Activated CD4-positive, alpha-beta memory T cell treated with anti-CD3 and anti-CD28 coated beads, Interleukin-2, amount 10 ng/mL, durations not matched to agents 7 days and 5 days (primary cell): ENCODE measurements around the gene WFDC8. TPM values are rescaled to one million over a fixed set of nuclear protein-coding genes. Genes with fewer than 3 reads are reported as not detected.
"Not testable (repeated sequence)": the region's sequence is repeated elsewhere in the genome, so short reads cannot be mapped to it uniquely, and the experiment has no call there.

ENCODE experiments used
- CTCF ChIA-PET: fragments of 350-600 bp; sonication (Branson Sonifier 250); formaldehyde crosslinking; loops from one replicate; lab custom pipeline; 2021; ENCODE audit warnings: antibody characterized with exemption, inconsistent platforms; lab: Charles Lee
- POLR2A ChIA-PET: fragments of 350-600 bp; sonication (Branson Sonifier 250); formaldehyde crosslinking; loops from one replicate; lab custom pipeline; 2021; ENCODE audit warnings: antibody characterized with exemption; lab: Charles Lee
- DNase-seq: peaks from one replicate; pipeline ENCODE4 v3.0.0-alpha.2; 2020
- H3K27ac Mint-ChIP-seq: one replicate; pipeline ENCODE4 v1.8.0; 2021; ENCODE audit warnings: mild to moderate bottlenecking, mixed read lengths
- H3K27me3 Mint-ChIP-seq: one replicate; pipeline ENCODE4 v1.8.0; 2021; ENCODE audit warnings: mixed read lengths
- H3K36me3 Mint-ChIP-seq: one replicate; pipeline ENCODE4 v1.8.0; 2021; ENCODE audit warnings: low read depth, mixed read lengths
- H3K4me1 Mint-ChIP-seq: one replicate; pipeline ENCODE4 v1.8.0; 2021; ENCODE audit warnings: mixed read lengths
- H3K4me3 Mint-ChIP-seq: one replicate; pipeline ENCODE4 v1.8.0; 2021; ENCODE audit warnings: mild to moderate bottlenecking, mixed read lengths
- H3K9me3 Mint-ChIP-seq: one replicate; pipeline ENCODE4 v1.8.0; 2021; ENCODE audit warnings: mixed read lengths
- total RNA-seq, 2 experiments: library from RNA; stranded (reverse); gene quantifications; one replicate each; pipeline ENCODE4 v1.2.3, GENCODE V29; 2021

The WFDC8 gene
- not detected for total RNA-seq

DNA sequence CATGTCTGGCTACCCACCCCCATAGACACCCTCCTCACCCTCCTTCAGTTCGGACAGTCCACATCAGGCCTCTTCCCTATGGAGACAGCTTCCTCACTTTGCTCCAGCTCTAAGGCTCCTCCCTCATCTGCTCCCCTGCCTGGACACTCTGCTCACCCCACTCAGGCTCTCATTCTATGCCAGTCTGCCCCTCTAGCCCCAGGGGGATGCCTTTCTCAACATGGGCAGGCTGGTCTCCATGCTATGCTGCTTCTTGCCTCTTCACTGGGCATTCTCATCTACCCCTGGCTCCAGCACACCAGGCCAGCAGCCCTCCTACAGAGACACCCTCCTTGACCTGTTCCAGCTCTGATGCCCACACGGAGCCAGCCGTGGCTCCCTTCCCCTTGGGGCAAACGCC, at the start of gene WFDC8:
Gene WFDC8, minus strand, starts transcription at position 101 of the 400 bp plus-strand sequence. Its CDS starts 37 bp downstream, at position 64.
- Mint-ChIP-seq H3K27ac (no peak within 1 kb of the TSS), H3K9me3 (no peaks in the 10 kb centered on the region), H3K36me3 (no peaks in the 10 kb centered on the region), H3K4me3 (no peak within 1 kb of the TSS), H3K4me1 (no peaks in the 10 kb centered on the region), H3K27me3 (peaks cover 24% of the 10 kb centered on the region)
- CTCF ChIA-PET: no interaction called here
- POLR2A ChIA-PET: no interaction called here
- DNase-seq: no peak

DNA sequence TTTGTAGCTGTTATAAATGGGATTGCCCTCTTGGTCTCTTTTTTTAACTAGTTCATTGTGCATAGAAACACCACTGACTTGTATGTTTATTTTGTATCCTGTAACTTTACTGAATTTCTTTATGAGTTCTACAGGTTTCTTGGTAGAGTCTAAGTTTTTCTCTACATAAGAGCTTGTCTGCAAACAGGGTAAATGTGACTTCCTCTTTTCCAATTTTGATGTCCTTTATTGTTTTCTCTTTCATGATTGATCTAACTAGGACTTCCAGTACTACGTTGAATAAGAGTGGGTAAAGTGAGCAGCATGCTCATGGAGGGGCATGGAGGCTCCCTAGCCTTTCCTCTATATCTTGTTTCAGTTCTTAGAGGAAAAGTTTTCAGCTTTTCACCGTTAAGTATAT, 47.5 kb upstream of the WFDC8 start:
- CTCF ChIA-PET: no interaction called here
- H3K27me3 Mint-ChIP-seq: peaks cover 30% of the 10 kb centered on the region

DNA sequence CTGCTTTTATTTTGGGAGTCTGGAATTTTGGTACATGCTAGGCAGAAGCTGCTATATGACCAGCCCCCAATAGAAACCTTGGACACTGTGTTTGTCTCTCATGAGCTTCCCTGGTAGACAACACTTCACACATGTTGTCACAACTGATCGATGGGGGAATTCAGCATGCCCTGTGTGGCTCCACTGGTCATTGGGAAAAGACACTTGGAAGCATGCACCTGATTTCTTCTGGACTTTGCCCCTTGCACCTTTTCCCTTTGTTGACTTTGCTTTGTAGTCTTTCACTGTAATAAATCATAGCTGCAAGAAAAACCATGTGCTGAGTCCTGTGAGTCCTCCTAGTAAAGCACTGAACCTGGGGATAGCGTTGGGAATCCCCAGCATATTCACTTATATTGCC, 42.5 kb upstream of the WFDC8 start:
- H3K9me3 Mint-ChIP-seq: no peaks in the 10 kb centered on the region
- ChIA-PET CTCF (no interaction called here), POLR2A (no interaction called here)
- H3K27me3 Mint-ChIP-seq: peaks cover 24% of the 10 kb centered on the region
- no peak overlapping the region for H3K4me3 Mint-ChIP-seq
- no peaks in the 10 kb centered on the region for H3K36me3 Mint-ChIP-seq
- no peak overlapping the region for H3K27ac Mint-ChIP-seq
- no peak for DNase-seq
- no peaks in the 10 kb centered on the region for H3K4me1 Mint-ChIP-seq

More for the DNA sequence above, 47.5 kb upstream of the WFDC8 start:
- Mint-ChIP-seq H3K27ac (no peak overlapping the region), H3K4me1 (no peaks in the 10 kb centered on the region), H3K9me3 (no peaks in the 10 kb centered on the region), H3K4me3 (no peak overlapping the region), H3K36me3 (no peaks in the 10 kb centered on the region)
- POLR2A ChIA-PET: no interaction called here
- no peak for DNase-seq

DNA sequence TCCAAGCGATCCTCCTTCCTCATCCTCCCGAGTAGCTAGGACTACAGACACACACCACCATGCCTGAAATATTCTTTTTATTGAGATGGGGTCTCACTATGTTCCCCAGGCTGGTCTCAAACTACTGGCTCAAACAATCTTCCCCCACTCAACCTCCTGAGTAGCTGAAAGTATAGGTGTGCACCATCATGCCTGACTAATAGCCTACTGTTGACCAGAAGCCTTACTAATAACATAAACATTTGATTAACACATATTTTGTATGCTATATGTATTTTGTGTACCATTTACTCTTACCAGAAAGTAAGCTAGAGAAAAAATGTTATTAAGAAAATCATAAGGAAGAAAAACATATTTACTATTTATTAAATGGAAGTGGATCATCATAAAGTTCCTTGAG, 38.5 kb upstream of the WFDC8 start:
- peaks cover 6% of the 10 kb centered on the region for H3K27me3 Mint-ChIP-seq
- H3K9me3 Mint-ChIP-seq: no peaks in the 10 kb centered on the region
- H3K36me3 Mint-ChIP-seq: no peaks in the 10 kb centered on the region
- DNase-seq: no peak
- ChIA-PET CTCF (interaction anchor here (1.3 to 2.0 kb wide), 2 partner anchors 12 to 154 kb away, joined by 4 to 5 read pairs; partner anchors contain the start of gene WFDC10A), POLR2A (no interaction called here)
- no peaks in the 10 kb centered on the region for H3K4me1 Mint-ChIP-seq
- H3K4me3 Mint-ChIP-seq: no peak overlapping the region
- no peak overlapping the region for H3K27ac Mint-ChIP-seq

DNA sequence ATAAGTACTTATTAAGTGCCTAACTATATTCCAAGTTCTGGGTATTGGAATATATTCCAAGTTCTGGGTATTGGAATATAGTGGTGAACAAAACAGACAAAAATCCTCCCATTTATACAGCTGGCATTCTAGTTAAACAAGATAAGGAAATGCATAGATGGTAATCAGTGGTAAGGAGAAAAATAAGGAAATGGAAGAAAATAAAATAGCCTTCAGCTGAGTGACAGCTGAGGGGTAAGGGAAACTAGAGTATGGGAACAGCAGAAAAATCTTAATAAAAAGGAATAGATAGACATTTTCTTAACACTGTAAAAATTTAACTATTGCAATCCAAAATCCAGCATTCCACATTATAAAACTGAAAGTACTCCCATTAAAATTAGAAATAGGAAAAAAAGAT, 33.2 kb upstream of the WFDC8 start:
- ChIA-PET POLR2A (no interaction called here), CTCF (no interaction called here)
- Mint-ChIP-seq H3K4me3 (no peak overlapping the region), H3K9me3 (peaks cover 2% of the 10 kb centered on the region), H3K36me3 (no peaks in the 10 kb centered on the region), H3K27ac (no peak overlapping the region), H3K4me1 (peaks cover 5% of the 10 kb centered on the region), H3K27me3 (no peaks in the 10 kb centered on the region)
- DNase-seq: no peak

DNA sequence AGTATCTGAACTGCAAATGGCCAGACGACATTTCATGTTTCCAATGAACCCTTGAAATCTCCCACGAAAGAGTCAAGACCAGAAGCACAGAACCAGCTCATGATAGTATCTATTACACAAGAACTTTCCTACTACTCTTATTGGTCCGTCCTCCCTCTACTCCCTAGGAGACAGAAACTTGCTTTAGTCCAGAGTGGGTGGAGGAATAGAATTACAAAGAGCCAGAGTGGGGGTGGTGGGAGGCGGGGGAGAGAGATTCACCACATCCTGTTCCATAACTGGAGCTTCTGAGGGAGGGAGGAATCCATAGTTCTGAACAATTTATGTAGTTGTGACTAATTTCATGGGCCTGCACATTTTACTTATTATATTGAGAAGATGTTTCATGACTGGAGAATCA, 32.0 kb upstream of the WFDC8 start:
- no peaks in the 10 kb centered on the region for H3K36me3 Mint-ChIP-seq
- H3K9me3 Mint-ChIP-seq: peaks cover 6% of the 10 kb centered on the region
- peaks cover 5% of the 10 kb centered on the region for H3K4me1 Mint-ChIP-seq
- H3K27me3 Mint-ChIP-seq: no peaks in the 10 kb centered on the region
- no peak for DNase-seq
- H3K4me3 Mint-ChIP-seq: no peak overlapping the region
- H3K27ac Mint-ChIP-seq: no peak overlapping the region
- POLR2A ChIA-PET: no interaction called here
- CTCF ChIA-PET: no interaction called here

DNA sequence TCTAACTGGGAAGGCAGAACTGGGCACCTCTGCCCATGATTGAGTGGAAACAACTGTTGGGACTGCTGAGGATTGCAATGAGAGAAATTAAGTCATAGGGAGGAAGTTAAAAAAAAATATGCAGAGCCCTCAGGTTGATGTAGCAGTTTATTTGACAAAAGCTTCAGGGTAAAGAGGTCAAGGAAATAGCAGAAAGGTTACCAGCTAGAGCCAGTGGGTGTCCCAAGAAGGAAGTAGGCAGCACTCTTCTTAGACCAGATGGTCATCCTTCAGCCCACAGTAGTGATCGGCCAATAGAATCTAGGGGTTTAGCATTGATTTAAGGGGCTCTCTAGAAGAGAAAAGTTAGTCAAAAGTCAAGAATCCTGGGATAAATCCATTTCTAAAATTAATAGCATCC, 28.7 kb upstream of the WFDC8 start:
- ChIA-PET POLR2A (no interaction called here), CTCF (interaction anchor here (0.8 kb wide), 1 partner anchor 22 kb away, joined by 3 read pairs; the partner anchor contains the start of gene WFDC10A)
- no peaks in the 10 kb centered on the region for H3K36me3 Mint-ChIP-seq
- H3K4me3 Mint-ChIP-seq: no peak overlapping the region
- DNase-seq: no peak
- H3K4me1 Mint-ChIP-seq: peaks cover 5% of the 10 kb centered on the region
- peaks cover 10% of the 10 kb centered on the region for H3K9me3 Mint-ChIP-seq
- peaks cover 12% of the 10 kb centered on the region for H3K27me3 Mint-ChIP-seq
- no peak overlapping the region for H3K27ac Mint-ChIP-seq

DNA sequence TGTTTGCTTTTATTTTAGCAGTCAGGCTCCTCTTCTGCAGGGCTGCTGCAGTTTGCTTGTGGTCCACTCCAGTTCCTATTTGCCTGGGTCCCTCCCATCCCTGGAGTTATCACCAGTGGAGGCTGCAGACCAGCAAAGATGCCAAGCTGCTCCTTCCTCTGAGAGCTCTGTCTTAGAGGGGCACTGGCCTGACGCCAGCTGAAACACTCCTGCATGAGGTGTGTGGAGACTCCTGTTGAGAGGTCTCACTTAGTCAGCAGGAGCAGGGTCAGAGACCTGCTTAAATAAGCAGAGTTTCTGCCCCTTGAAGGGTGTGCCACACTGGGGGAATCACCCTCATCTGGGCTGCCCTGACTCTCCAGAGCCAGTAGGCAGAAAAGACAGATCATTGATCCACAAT, 16.2 kb upstream of the WFDC8 start:
- Mint-ChIP-seq H3K4me3 (no peak overlapping the region), H3K27me3 (peaks cover 40% of the 10 kb centered on the region), H3K27ac (no peak overlapping the region), H3K4me1 (no peaks in the 10 kb centered on the region), H3K9me3 (no peaks in the 10 kb centered on the region), H3K36me3 (no peaks in the 10 kb centered on the region)
- POLR2A ChIA-PET: no interaction called here
- no peak for DNase-seq
- CTCF ChIA-PET: interaction anchor here (0.9 to 2.3 kb wide), 2 partner anchors 14 to 176 kb away, joined by 3 to 9 read pairs; no protein-coding TSS in a partner anchor

DNA sequence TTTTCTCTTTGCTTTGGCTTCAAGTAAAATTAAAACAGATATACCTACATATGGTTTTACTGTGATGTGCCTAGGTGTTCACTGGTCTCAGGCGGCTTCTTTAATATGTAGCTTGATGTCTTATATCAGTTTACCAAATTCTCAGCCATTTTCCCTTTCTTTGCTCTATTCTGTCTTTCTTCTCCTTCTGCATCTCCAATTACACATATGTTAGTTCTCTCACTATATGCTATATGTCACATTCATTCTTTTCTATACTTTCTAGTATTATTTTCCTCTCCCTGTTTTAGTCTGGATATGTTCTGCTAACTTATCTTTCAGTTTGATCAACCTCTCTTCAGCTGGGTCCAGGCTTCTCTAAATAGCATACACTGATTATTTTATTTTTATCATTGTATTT, 14.4 kb upstream of the WFDC8 start:
- DNase-seq: no peak
- no peaks in the 10 kb centered on the region for H3K36me3 Mint-ChIP-seq
- POLR2A ChIA-PET: no interaction called here
- H3K9me3 Mint-ChIP-seq: no peaks in the 10 kb centered on the region
- H3K27me3 Mint-ChIP-seq: peaks cover 41% of the 10 kb centered on the region
- CTCF ChIA-PET: interaction anchor here (0.9 kb wide), 1 partner anchor 178 kb away, joined by 3 read pairs; no protein-coding TSS in a partner anchor
- H3K4me1 Mint-ChIP-seq: no peaks in the 10 kb centered on the region
- H3K27ac Mint-ChIP-seq: no peak overlapping the region
- no peak overlapping the region for H3K4me3 Mint-ChIP-seq

DNA sequence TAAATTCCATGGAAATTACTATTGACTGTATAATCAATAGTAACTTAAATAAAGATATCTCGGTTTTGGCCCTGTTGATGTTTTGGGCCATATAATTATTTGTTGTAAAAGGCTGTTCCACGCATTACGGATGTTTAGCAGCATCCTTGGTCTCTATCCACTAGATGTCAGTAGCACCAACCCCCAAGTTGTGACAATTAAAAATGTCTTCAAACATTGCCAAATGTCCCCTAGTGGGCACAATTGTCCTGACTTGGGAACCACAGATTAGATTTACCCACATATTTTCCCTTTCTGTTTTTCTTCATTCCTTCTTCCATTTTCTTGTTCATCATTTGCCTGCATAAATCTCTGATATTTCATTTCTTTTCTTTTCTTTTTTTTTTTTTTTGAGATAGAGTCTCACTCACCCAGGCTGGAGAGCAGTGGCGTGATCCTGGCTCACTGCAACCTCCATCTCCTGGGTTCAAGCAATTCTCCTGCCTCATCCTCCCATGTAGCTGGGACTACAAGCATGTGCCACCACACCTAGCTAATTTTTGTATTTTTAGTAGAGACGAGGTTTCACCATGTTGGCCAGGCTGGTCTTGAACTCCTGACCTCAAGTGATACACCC, 13.6 kb upstream of the WFDC8 start:
- no peak overlapping the region for H3K27ac Mint-ChIP-seq
- no peaks in the 10 kb centered on the region for H3K36me3 Mint-ChIP-seq
- DNase-seq: no peak
- peaks cover 36% of the 10 kb centered on the region for H3K27me3 Mint-ChIP-seq
- H3K4me3 Mint-ChIP-seq: no peak overlapping the region
- POLR2A ChIA-PET: no interaction called here
- H3K4me1 Mint-ChIP-seq: no peaks in the 10 kb centered on the region
- CTCF ChIA-PET: interaction anchor here (0.8 to 1.0 kb wide), 4 partner anchors 37 to 178 kb away, joined by 3 to 9 read pairs (median 4); partner anchors contain the start of gene WFDC10A
- H3K9me3 Mint-ChIP-seq: no peaks in the 10 kb centered on the region

DNA sequence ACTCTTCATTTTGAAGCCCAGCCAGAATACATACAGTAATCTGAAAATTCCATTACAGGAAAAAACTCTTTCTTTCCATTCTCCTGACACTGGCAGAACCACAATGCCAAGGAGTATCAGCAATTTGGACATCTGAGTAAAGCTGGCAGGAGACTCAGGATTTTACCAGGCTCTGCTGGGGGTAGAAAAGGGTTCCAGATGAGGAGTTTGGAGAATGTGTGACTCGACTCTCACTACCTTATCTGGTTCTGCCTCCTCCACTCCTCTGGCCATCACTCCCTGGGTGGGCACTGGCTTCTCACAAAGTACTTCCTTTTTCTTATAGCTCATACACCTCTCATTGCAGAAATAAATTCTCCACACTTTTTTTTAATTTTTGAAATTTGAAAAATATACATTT, 10.6 kb upstream of the WFDC8 start:
- no peaks in the 10 kb centered on the region for H3K36me3 Mint-ChIP-seq
- no peak overlapping the region for H3K4me3 Mint-ChIP-seq
- H3K9me3 Mint-ChIP-seq: no peaks in the 10 kb centered on the region
- H3K27me3 Mint-ChIP-seq: peaks cover 27% of the 10 kb centered on the region
- no peak overlapping the region for H3K27ac Mint-ChIP-seq
- ChIA-PET CTCF (interaction anchor here (1.4 kb wide), 1 partner anchor 182 kb away, joined by 6 read pairs; no protein-coding TSS in a partner anchor), POLR2A (no interaction called here)
- no peak for DNase-seq
- no peaks in the 10 kb centered on the region for H3K4me1 Mint-ChIP-seq

DNA sequence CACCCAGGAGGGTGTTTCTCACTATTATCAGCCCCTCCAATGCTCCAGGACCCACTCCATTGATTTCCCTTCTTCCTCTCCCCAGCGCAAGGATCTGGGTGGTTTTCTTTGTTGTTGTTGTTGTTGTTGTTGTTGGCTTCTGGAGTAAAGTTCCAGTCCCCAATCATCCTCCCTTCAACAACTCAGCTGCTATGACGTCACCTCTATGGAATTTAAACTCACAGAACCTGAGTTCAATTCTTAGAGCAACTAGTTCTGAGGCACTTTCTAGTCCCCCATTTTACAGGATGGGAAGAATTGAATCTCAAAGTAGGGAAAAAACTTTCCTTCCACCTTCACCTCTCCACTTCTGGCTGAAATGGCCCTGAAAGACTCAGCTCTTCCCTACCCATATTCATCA, 9.7 kb upstream of the WFDC8 start:
- no peak overlapping the region for H3K27ac Mint-ChIP-seq
- POLR2A ChIA-PET: no interaction called here
- H3K4me1 Mint-ChIP-seq: no peaks in the 10 kb centered on the region
- no peaks in the 10 kb centered on the region for H3K9me3 Mint-ChIP-seq
- no peaks in the 10 kb centered on the region for H3K36me3 Mint-ChIP-seq
- no peak for DNase-seq
- CTCF ChIA-PET: interaction anchor here (0.5 to 1.4 kb wide), 2 partner anchors 182 to 464 kb away, joined by 3 to 6 read pairs; no protein-coding TSS in a partner anchor
- peaks cover 21% of the 10 kb centered on the region for H3K27me3 Mint-ChIP-seq
- H3K4me3 Mint-ChIP-seq: no peak overlapping the region

DNA sequence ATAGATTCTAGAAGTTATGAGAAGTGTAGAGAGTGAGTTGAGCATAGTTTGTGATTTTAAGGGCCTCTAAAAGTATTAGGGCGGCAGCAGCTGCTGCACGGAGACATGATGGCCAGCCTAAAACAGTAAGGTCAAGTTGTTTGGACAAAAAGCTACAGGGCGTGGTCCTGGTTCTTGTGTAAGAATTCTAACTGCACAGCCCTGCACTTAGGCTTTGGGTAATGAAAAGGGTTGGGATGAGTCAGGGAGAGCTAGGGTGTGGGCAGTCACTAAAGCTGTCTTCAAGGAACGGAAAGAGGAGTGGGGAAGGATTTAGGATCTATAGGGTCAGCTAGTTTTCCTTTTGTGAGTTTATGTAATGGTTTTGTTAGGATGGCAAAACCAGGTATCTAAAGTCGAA, 6.9 kb upstream of the WFDC8 start:
- DNase-seq, POLR2A ChIA-PET, CTCF ChIA-PET, H3K36me3 Mint-ChIP-seq, H3K4me1 Mint-ChIP-seq, H3K4me3 Mint-ChIP-seq, H3K27ac Mint-ChIP-seq, H3K9me3 Mint-ChIP-seq: not testable (repeated sequence)
- H3K27me3 Mint-ChIP-seq: peaks cover 22% of the 10 kb centered on the region

DNA sequence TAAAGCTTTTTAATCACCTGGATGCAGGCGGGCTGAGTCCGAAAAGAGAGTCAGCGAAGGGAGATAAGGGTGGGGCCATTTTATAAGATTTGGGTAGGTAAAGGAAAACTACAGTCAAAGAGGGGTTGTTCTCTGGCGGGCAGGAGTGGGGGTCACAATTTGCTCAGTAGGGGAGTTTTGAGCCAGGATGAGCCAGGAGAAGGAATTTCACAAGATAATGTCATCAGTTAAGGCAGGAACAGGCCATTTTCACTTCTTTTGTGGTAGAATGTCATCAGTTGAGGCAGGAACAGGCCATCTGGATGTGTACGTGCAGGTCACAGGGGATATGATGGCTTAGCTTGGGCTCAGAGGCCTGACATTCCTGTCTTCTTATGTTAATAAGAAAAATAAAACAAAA, 5.2 kb upstream of the WFDC8 start:
- DNase-seq, H3K4me1 Mint-ChIP-seq, H3K36me3 Mint-ChIP-seq, CTCF ChIA-PET, H3K27ac Mint-ChIP-seq, H3K9me3 Mint-ChIP-seq, H3K4me3 Mint-ChIP-seq, POLR2A ChIA-PET: not testable (repeated sequence)
- H3K27me3 Mint-ChIP-seq: peaks cover 22% of the 10 kb centered on the region
